SK-N-DZ (cell line): Measurements from ENCODE around the gene CYP2W1.
"Not testable (repeated sequence)": the region's sequence is repeated elsewhere in the genome, so short reads cannot be mapped to it uniquely, and the experiment has no call there.

Source experiments
- DNase-seq: peaks from one replicate; pipeline ENCODE4 v3.0.0-alpha.2; 2015; ENCODE audit warnings: low spot score

CYP2W1 gene

DNA sequence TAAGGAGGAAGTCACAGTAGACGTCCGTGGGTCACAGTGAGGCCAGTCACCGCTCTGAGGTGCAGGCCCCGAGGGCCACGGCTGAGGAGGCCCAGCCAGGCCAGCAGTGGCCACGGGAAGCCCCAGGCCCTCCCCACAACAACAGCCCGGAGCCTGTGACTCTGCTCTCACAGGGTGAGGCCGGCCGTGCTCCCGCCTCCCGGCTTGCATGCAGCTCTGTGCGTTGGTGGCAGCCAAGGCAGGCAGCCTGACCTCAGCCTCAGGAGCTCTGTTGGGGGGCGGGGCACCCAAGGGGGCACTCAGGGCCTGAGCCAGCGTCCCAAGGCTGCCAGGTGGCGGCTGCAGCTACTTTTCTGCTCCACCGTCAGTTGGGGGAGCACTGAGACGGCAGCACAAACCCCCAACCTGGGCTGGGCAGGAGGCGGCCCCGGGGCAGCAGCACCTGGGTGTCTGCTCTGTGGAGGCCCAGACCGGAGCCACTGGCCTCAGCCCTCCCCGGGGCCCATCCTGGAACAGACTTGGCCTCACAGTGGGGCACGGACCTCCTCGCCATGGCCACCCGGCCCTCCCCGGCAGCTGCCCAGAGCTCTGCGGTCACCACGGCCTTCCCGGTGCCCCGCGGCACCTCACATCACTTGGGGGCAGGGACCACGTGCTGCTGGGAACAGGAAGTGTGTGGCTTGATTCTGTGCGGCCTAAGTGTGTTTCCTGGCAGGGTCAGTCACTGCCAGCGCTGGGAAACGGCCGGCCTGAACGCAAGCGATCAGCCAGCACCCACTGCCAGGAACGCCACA is 13.3 kb downstream of the CYP2W1 start:
- no peak for DNase-seq

DNA sequence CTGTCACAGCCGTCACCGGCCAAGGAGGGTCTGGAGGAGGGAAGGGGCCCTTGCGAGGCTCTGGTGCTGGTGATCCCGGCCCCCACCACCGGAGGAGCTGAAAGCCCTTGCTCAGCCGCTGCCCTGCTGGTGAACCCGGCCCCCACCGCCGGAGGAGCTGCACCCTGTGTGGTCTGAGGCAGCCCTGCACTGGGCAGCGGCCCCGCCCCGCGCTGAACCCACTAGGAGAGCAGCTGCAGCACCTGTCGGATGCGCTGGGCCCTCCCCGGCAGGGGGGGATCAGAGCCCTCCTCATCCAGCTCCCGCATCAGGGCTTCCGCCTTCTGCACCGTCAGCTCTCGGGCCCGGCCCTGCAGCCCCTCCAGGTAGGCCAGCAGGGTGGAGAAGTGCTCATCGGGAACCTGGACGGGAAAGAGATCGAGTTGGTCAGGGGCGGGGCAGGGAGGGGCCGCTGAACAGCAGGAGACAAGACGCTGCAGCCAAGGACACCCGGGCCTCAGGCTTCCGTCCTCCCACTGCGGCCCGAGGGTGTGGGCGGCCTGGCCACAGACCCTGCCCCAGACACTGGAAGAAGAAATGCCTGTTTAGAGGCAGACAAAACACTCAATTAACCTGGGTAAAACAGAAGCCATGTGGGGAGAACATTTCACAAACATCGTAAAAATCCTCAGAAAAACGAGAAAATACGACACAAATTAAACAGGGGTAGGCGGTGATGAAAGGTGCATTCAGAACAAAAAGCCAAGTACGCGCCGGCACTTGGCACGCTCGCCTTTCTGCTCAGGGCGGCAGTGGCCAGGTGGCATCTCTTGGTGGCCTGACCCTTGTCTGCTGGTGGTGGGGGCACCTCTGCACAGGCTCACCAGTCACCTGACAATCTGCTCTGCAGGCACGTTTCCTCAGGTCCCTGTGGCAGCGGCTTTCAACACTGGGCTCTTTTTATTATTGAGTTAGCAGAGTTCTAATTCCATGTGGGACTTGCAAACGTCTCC is 14.7 kb downstream of the CYP2W1 start:
- peak; percentile 73 for DNase-seq

DNA sequence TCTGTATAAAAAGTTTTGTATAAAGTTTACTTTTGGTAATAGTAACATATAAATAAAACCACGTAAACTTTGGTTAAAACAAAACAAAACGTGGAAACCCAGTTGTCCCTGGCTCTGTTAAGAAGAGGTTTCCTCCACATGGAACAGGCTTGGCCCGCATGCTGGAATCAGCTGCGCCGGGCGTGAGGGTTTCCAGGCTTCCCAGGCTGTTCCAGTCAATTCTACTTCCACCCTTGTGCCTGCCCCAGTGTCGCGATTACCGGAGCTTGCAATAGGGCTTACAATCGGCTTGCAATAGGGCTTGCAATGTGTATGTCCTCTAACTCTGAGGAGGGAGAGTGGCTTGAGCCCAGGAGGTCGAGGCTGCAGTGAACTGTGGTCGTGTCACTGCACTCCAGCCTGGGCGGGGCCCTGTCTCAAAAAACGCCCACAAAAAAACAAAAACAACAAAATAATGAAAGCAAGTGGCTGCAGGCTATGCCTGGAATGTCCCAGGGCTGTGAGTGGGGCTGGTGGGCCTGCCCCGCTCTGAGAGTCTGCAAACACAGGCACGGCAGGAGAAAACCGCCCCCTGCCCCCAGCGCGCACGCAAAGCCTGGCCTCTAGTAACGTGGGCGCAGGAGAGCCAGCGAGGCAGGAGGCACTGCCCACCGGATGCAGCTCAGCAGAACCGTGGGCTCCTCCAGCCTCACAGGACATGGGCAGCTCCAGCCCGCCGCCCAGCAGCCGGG is 16.3 kb downstream of the CYP2W1 start:
- no peak for DNase-seq

DNA sequence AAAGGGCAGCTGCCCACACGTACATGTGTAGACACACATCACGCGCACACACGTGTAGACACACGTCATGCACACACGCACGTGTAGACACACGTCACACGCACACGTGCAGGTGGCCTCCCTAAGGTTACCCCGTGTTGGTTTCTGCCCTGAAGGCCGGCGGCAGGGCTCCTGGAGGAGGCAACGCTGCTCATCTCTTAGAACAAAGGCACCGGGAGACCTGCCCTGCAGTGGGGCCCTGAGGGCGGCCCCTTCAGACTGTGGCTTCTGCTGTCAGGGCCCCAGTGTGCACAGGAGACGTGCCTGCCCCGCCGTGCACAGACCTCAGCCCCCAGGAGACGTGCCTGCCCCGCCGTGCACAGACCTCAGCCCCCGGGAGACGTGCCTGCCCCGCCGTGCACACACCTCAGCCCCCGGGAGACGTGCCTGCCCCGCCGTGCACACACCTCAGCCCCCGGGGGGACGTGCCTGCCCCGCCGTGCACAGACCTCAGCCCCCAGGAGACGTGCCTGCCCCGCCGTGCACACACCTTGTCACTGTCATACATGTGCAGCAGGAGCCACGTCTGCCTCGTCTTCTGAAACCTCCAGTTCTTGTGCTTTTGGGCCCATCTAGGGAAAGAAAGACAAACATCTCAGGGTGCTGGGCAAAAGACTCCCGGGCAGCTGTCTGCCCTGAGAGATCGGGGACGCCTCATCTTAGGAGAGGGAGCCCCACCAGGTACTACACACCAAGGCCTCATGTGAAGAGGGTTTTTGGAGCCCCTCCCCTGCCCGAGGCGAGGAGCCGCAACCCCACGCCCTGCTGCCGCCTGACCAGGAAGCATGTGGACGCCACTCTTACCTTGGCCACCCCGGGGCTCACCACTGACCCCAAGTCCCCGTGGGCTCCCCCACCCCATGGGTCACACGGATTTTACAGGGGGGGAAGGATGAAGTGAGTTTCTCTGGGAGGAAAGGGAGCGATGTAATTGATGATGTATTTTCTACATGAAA is 17.3 kb downstream of the CYP2W1 start:
- no peak for DNase-seq

DNA sequence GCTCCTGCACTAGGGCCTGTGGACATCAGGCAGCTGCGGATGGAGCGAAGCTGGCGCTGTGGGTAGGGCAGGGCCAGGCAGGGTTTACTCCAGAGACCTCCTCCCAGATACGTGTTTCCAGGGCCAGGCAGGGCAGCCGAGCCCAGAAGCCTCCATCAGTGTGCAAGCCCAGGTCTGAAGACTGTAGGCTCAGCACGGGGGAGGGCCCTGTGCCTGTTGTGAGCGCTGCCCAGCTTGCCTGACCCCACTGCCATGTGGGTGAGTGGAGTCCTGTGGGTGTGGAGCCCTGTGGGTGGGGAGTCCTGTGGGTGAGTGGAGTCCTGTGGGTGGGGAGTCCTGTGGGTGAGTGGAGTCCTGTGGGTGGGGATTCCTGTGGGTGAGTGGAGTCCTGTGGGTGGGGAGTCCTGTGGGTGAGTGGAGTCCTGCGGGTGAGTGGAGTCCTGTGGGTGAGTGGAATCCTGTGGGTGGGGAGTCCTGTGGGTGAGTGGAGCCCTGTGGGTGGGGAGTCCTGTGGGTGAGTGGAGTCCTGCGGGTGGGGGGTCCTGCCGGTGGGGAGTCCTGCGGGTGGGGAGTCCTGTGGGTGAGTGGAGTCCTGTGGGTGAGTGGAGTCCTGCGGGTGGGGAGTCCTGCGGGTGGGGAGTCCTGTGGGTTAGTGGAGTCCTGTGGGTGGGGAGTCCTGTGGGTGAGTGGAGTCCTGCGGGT is 18.2 kb downstream of the CYP2W1 start:
- not testable (repeated sequence) for DNase-seq

DNA sequence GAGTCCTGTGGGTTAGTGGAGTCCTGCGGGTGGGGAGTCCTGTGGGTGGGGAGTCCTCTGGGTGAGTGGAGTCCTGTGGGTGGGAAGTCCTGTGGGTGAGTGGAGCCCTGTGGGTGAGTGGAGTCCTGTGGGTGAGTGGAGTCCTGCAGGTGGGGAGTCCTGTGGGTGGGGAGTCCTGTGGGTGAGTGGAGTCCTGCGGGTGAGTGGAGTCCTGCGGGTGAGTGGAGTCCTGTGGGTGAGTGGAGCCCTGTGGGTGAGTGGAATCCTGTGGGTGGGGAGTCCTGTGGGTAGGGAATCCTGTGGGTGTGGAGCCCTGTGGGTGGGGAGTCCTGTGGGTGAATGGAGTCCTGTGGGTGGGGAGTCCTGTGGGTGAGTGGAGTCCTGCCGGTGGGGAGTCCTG is 19.0 kb downstream of the CYP2W1 start:
- not testable (repeated sequence) for DNase-seq

DNA sequence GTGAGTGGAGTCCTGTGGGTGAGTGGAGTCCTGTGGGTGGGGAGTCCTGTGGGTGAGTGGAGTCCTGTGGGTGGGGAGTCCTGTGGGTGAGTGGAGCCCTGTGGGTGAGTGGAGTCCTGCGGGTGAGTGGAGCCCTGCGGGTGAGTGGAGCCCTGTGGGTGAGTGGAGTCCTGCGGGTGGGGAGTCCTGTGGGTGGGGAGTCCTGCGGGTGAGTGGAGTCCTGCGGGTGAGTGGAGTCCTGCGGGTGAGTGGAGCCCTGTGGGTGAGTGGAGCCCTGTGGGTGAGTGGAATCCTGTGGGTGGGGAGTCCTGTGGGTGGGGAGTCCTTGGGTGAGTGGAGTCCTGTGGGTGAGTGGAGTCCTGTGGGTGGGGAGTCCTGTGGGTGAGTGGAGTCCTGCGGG is 19.5 kb downstream of the CYP2W1 start:
- not testable (repeated sequence) for DNase-seq

DNA sequence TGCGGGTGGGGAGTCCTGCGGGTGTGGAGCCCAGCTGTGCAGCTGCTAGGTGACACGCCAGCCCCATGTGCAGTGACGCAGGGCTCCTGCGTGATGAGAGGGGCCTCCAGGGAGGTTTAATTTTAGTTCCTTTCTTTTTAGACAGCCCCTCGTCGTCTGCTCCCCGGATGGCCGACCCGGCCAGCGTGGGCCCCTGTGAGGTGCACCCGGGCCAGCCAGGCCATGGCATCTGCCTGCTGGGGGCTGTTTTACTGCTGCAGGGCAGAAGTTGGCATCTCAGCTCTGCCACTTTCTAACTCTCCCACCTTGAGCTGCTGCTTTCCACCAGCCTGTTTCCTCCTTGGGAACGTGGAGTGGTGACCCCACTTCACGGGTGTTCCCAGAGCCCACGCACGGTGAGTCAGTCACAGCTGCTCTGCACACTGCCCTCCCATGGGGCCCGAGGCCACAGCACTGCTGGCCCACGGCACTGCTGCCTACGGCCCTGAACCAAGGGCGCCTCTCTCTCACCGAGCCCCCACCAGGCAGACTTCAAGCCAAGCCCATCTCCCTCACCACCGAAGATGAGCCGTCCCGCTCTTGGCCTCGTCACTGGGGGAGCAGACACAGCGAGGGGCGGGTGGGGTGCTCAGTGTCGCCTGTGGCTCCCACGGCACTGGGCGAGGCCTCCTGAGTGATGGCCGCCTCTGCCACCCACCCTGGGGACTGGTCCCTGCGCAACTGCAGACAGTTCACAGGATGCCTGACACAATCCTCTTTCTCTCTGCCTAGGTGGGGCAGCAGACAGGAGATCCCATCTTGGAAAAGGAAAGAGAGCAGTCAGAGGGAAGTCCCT is 21.3 kb downstream of the CYP2W1 start:
- no peak for DNase-seq

DNA sequence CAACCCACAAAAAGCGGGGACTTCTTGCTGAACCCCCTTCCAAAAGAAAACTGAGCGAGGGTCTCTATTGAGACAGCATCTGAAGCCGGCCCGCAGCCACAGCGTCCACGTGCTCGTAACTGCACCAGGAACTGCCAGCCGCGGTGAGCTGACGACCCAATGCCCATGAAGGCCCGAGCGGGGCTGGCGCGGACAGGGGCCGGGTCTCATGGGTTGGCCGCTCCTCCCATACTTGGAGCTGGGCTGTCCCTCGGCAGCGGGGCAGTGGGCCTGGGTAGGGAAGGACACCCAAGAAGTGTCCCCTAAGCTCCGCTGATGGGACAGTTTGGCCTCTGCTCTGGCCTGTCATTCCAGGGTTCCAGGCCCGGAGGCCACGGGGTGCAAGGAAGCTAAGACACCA is 22.3 kb downstream of the CYP2W1 start:
- DNase-seq, result no peak

DNA sequence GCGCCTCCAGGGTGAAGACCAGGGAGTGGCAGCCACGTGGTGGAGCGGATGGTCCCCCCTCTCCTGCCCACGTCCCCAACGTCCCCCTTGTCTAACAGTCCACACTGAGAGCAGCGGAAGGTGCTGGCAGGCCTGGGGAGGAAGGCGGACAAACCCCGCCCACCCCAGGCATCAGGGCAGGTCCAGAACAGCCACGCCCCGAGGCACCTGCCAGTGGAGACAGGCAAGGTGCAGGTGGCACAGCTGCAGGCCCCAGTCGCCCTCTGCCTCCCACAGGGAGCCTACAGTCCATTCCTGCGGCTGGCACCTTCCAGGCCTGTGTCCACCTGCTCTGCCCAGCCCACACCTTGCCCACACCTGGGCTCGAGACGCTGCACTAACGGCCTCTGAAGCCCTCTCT is 24.9 kb downstream of the CYP2W1 start:
- DNase-seq, result no peak

DNA sequence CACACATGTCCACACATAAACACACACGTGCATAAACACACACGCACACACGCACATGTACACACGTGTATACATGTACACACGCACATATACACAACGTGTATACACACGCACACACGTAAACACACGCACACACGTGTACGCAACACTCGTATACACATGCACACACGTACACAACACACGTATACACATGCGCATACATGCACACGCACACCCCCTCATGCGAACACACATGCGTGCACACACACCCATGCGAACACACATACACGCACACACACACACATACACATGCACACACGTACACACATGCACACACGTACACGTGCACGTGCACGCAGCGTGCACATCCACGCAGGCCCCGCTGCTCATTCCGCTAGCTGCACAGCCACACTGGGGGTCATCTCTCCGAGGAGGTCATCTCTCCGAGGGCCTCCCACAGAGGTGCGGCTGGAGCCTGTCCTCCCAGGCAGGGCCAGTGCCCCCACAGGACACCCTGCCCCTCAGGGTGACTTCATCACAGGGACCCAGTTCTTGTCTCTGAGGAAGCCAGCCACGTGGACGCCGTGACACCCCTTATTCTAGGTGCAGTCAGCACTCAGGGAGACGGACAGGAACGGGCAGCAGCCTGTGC is 25.9 kb downstream of the CYP2W1 start:
- DNase-seq, result no peak

DNA sequence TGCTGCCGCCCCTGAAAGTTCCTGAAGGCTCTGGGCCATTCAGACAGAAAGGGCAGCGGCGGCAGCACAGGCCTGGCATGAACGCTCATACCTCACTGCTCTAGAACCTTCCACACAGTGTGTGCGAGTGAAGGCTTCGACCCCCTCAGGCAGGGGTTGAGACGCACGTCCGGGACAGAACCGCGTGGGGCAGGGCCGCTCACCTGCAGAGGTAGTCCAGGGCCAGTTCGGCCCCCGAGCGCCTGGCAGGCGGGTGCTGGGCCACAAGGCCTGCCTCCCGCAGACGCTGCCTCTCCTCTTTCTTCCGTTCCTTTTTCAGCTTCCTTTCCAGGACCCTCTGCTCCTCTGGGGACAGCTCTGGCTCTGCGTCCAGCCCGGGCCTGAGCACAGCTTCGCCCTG is 26.8 kb downstream of the CYP2W1 start:
- no peak for DNase-seq

DNA sequence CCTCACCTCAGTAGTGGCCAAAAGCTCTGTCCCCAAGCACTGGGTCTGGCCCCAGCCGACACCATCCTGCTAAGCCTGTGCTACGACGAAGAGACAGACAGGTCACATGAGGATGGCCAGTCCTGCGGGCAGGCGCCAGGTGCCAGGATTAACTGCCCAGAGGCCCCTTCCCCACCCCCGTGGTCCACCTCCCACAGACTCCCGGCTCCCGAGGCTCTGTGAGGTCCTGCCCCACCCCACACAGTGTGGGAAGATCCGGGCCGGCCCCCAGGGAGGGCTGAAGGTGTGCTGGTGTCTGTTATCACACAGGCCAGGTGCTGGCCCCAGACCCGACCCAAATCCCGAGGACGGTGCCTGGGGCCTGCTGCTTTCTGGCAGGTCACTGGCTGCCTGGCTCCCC is 27.2 kb downstream of the CYP2W1 start:
- DNase-seq, result no peak

DNA sequence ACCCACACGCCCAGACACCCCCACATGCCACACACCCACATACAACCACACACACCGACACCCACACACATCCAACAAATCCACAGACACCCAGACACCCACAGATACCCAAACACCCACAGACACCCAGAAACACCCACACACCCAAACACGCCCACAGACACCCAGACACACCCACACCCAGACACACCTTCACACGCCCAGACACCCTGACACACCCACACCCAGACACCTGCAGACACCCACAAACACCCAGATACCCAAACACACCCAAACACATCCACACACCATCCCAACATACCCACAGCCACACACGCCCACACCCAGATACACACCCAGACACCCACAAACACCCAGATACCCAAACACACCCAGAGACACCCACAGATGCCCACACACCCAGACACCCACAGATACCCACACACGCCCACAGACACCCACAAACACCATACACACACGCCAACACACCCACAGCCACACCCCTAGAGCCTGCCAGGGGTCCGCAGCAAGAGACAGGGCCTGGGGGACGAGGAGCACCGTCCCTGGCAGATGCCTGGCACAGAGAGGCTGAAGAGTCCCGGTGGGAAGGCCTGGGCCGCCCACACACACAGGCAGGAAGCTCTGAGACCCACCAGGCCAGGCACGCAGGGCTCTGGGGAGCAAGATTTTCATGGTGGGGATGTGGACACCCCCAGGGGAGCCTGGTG is 28.5 kb downstream of the CYP2W1 start:
- DNase-seq, result no peak

DNA sequence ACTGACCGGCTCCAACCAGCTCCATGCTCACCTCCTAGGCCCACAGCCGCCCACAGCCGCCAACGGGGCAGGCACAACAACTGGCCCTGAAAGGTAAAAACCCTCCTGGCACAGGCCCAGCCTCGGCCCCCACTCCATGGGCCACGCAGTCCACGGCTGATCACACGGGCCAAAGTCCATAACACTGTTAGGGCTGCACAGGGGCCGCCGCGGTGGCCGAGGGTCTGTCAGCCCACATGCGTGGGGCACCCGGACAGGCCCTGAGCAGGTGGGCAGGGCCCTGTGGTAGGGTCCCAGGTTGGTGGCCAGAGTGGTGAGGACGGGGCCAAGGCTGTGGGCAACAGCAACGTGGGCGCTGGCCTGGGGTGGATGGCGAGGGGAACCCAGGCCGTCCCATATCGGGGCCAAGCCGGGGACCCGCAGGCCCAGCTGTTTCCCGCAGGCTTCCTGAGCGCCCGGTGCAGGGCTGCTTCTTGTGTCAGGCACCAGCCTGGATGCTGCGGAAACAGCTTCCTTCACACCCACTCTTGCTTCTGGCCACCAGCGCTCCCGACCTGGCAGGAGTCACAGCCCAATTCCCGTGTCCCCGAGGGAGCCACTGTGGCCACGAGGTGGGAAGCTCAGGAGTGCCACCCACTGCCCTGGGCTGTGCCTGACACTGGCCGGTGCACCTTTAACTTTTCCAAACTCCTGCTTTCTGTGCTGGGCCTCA is 29.2 kb downstream of the CYP2W1 start:
- DNase-seq, result no peak

DNA sequence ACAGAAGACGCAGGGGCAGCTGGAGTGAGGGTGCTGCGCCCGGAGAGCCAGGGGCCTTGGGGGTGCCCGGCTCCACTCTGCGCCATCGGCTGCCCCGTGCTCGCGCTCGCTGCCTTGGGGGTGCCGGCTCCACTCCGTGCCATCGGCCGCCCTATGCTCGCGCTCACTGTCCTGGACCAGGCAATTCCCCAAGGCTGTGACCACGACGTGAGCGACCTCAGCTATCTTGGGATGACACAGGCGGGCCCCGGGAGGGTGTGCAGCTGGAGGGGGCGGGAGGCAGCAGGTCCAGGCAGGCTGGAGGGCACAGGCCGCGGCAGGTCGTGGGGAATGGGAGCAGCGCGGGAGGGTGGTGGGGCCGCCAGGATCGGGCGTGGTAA is 29.7 kb downstream of the CYP2W1 start:
- no peak for DNase-seq

DNA sequence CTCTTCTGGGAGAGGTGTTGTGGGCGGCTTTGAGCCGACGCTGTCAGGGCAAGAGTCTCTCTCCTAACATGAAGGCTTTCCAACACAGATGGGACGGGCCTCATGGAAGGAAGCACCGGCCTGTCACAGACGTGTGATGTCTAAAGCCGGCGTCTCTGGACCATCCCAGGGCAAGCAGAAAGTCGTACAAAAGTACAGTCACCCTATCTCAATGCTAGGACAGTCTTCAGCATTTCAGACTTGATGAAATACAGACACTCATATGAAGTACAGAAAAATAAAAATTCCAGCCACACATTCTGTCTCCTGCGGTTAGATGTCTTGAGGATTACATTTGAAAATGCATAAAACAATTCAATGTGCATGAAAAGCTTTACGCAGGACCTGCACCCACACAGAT is 30.6 kb downstream of the CYP2W1 start:
- DNase-seq, result no peak
